Fibroblast of lung (primary cell): ENCODE results near the gene INTU.

Experiments used
- EZH2 ChIP-seq: IDR thresholded peaks from 2 replicates; pipeline ENCODE4 v1.5.1; 2012; ENCODE audit warnings: low read length, control low read depth, mild to moderate bottlenecking; ENCODE audit errors: missing control alignments
- TF ChIP-seq, protein P1 (sequence below), 2 donors: IDR thresholded peaks in 1 of 2; conservative IDR thresholded peaks in 1 of 2; 1 replicate in 1 of 2; 2 replicates in 1 of 2; pipeline ENCODE4 v1.5.1; 2011 to 2012; ENCODE audit warnings: low read length in 2 of 2, control low read depth in 1 of 2, inconsistent platforms in 1 of 2, low read depth in 1 of 2, mild to moderate bottlenecking in 1 of 2

DNA sequence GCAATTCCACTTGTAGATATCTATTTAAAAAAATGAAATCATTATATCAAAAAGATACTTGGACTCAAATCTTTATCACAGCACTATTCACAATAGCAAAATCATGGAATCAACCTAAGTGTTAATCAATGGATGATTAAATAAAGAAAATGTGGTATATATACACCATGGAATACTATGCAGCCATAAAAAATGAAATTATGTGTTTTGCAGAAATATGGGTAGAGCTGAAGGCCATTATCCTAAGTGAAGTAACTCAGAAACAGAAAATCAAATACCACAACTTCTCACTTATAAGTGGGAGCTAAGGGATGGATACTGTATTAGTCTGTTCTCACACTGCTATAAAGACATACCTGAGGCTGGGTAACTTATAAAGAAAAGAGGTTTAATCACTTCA, 14.3 kb upstream of the INTU start:
- TF ChIP-seq, protein P1, sequence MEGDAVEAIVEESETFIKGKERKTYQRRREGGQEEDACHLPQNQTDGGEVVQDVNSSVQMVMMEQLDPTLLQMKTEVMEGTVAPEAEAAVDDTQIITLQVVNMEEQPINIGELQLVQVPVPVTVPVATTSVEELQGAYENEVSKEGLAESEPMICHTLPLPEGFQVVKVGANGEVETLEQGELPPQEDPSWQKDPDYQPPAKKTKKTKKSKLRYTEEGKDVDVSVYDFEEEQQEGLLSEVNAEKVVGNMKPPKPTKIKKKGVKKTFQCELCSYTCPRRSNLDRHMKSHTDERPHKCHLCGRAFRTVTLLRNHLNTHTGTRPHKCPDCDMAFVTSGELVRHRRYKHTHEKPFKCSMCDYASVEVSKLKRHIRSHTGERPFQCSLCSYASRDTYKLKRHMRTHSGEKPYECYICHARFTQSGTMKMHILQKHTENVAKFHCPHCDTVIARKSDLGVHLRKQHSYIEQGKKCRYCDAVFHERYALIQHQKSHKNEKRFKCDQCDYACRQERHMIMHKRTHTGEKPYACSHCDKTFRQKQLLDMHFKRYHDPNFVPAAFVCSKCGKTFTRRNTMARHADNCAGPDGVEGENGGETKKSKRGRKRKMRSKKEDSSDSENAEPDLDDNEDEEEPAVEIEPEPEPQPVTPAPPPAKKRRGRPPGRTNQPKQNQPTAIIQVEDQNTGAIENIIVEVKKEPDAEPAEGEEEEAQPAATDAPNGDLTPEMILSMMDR (conservative IDR thresholded peaks at IDR 0.05 in 1 of 2, IDR thresholded peaks at IDR 0.05 in 1 of 2; ENCODE audit: low read depth in 1 of 2, low read length in 2 of 2), result no peak
- no peak for TF ChIP-seq EZH2
